Measurements from ENCODE around the gene ATXN10. TPM values are rescaled to one million over a fixed set of nuclear protein-coding genes. Genes with fewer than 3 reads are reported as not detected.
"Not testable (repeated sequence)": the region's sequence is repeated elsewhere in the genome, so short reads cannot be mapped to it uniquely, and the experiment has no call there.

ATXN10 gene
- total RNA-seq, 1 donor from 2014 or later = 53.2 TPM

GRCh38 chr22:45708145-45708544 lies 36.5 kb downstream of the ATXN10 start:
- no peak for DNase-seq (ENCODE audit: low read depth in 2 of 2)

GRCh38 chr22:45709060-45709739 lies 37.6 kb downstream of the ATXN10 start:
- peak; percentile 44 to 73 for DNase-seq (ENCODE audit: low read depth in 2 of 2)

- DNase-seq (ENCODE audit: low read depth in 2 of 2) = peak in 1 of 2 donors; percentile 27
These were observed 38.2 kb downstream of the ATXN10 start for GRCh38 chr22:45709866-45710265.

- no peak for DNase-seq (ENCODE audit: low read depth in 2 of 2)
These were observed 38.8 kb downstream of the ATXN10 start for GRCh38 chr22:45710469-45710868.

- DNase-seq (ENCODE audit: low read depth in 2 of 2) = not testable (repeated sequence)
These were observed 42.8 kb downstream of the ATXN10 start for GRCh38 chr22:45714390-45714789.

- DNase-seq (ENCODE audit: low read depth in 2 of 2) = peak in 1 of 2 donors; percentile 45
These were observed 46.2 kb downstream of the ATXN10 start for GRCh38 chr22:45717789-45718188.

- DNase-seq (ENCODE audit: low read depth in 2 of 2) = no peak
These were observed 46.8 kb downstream of the ATXN10 start for GRCh38 chr22:45718391-45718790.

- no peak for DNase-seq (ENCODE audit: low read depth in 2 of 2)
These were observed 49.3 kb downstream of the ATXN10 start for GRCh38 chr22:45720839-45721378.

- DNase-seq (ENCODE audit: low read depth in 2 of 2) = no peak
These were observed 50.4 kb downstream of the ATXN10 start for GRCh38 chr22:45722006-45722405.

GRCh38 chr22:45726081-45726480 lies 54.4 kb downstream of the ATXN10 start:
- DNase-seq (ENCODE audit: low read depth in 2 of 2) = peak; percentile 28 to 31

- no peak for DNase-seq (ENCODE audit: low read depth in 2 of 2)
These were observed 59.6 kb downstream of the ATXN10 start for GRCh38 chr22:45731041-45731797.

- DNase-seq (ENCODE audit: low read depth in 2 of 2) = peak in 1 of 2 donors; percentile 28
These were observed 60.3 kb downstream of the ATXN10 start for GRCh38 chr22:45731798-45732495.

- no peak for DNase-seq (ENCODE audit: low read depth in 2 of 2)
These were observed 63.6 kb downstream of the ATXN10 start for GRCh38 chr22:45735273-45735672.

GRCh38 chr22:45738206-45738605 lies 66.6 kb downstream of the ATXN10 start:
- DNase-seq (ENCODE audit: low read depth in 2 of 2) = no peak

- DNase-seq (ENCODE audit: low read depth in 2 of 2) = no peak
These were observed 68.6 kb downstream of the ATXN10 start for GRCh38 chr22:45740236-45740635.

- DNase-seq (ENCODE audit: low read depth in 2 of 2) = peak; percentile 8 to 14
These were observed 71.3 kb downstream of the ATXN10 start for GRCh38 chr22:45742866-45743450.

GRCh38 chr22:45743687-45744086 lies 72.1 kb downstream of the ATXN10 start:
- peak in 1 of 2 donors; percentile 53 for DNase-seq (ENCODE audit: low read depth in 2 of 2)

GRCh38 chr22:45744442-45744841 lies 72.8 kb downstream of the ATXN10 start:
- DNase-seq (ENCODE audit: low read depth in 2 of 2) = no peak

GRCh38 chr22:45750626-45751025 lies 79.0 kb downstream of the ATXN10 start:
- no peak for DNase-seq (ENCODE audit: low read depth in 2 of 2)

GRCh38 chr22:45752036-45752435 lies 80.4 kb downstream of the ATXN10 start:
- no peak for DNase-seq (ENCODE audit: low read depth in 2 of 2)

GRCh38 chr22:45754822-45755221 lies 83.2 kb downstream of the ATXN10 start:
- peak in 1 of 2 donors; percentile 60 for DNase-seq (ENCODE audit: low read depth in 2 of 2)

GRCh38 chr22:45756558-45756957 lies 84.9 kb downstream of the ATXN10 start:
- DNase-seq (ENCODE audit: low read depth in 2 of 2) = no peak
